AG20443 (cell line): ENCODE results near the gene KCNK1.
A peak's percentile ranks its signal among the peaks of the same experiment; 100 is the strongest.

Source experiments
- DNase-seq: peaks from one replicate; pipeline ENCODE4 v3.0.0; 2012; ENCODE audit warnings: low spot score, mixed read lengths

The KCNK1 gene

DNA sequence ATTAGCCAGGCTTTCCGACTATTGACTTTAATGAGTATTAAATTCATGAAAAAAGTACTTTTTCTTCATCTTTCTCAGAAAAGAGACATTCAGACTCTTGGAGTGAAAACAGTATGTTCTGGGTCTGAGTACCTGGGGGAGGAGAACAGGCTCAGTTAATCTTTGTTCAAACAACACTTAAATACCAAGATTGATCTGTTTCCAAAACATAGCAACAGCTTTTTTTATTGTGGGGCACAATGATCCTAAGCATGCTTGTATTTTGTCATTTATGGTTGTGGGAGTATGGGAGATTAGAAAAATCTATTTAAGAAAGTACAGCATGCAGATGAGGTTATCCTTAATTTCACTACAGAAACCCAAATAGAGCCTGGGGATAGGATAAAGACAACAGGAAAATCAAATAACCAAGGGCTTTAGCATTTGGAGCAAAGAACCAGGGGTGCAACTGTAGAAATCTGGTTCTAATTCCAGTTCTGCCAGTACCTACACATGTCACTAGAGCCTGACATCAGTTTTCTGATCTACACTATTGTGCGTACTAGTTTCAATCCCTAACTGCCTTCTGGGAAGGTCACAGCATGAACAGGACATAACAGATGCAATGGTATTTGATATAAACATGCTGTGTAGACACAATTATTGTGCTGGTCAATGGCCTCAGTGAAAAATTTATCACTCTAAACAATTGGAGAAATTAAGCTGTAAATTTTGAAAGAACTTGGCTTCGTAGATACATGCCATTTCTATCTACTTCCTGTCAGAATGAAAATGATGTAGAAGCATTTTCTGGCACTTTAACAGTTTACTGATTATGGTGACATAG, 91.2 kb downstream of the KCNK1 start:
- DNase-seq: no peak

DNA sequence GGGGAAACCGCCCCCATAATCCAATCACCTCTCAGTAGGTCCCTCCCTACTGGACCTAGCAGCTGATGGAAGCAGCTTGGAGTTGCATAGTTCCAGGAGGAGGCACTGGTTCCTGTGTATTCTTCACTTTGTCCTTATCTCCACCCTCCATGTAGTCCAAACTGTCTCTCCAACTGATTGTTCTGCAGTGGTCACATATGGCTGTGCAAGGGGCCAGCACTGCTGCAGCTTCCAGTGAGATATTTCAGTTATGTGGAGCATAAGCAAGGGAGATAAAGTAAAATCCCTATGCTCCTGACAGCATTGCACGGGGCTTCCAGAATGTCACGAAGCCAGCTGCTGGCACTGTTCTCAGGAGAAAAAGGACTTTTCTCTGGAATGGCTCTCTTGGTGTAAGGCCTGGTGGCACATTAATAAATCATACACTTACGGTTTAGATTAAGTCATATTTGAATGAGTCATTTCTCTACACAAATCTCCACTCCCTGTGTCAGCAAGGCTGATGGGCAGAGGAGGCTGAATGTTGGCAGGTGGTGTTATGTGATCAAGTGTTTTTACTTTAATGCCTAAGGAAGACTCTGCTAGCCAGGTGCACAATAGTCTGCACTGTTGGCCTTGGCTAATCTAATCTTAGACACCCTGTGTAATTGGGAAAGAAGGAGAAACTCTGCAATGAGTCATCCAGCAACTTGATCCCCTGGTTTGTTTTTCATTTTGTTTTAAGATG, 93.4 kb downstream of the KCNK1 start:
- peak; percentile 17 for DNase-seq

DNA sequence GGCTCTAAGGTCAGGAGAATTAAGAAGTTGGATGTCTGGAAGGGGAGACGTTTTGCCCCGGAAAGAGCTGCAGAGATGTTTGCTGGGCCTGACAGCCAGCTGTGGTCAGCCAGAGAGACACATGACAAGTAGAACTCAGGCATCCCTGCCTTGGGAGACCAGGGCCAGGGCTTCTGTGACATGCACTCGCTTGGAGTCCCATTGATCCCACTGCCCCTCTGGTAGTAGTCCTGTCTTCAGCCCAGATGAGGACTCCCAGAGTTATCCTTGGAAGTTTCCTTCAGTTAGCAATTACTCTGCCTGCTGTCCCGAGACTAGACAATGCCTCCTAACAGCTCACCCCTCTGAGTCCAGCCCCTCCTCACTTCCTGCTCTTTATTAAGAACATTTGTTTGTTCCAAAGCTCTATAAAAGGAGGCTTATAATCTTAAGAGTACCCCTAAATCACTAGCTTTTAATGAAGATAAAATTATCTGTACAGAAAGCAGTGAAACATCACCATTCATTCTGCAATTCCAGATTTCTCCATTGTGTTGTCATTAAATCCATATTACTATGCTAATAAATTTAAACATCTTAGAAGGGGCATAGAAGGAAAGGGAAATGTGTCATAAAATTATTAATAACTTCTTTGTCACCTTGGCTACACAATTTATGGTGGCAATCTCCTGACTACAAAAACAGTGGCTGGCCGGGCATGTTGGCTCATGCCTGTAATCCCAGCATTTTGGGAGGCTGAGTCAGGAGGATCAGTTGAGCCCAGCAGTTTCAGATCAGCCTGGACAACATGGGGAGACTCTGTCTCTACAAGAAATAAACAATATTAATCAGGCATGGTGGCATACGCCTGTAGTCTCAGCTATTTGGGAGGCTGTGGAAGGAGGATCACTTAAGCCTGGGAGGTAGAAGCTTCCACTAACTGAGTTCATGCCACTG, 94.2 kb downstream of the KCNK1 start:
- no peak for DNase-seq

DNA sequence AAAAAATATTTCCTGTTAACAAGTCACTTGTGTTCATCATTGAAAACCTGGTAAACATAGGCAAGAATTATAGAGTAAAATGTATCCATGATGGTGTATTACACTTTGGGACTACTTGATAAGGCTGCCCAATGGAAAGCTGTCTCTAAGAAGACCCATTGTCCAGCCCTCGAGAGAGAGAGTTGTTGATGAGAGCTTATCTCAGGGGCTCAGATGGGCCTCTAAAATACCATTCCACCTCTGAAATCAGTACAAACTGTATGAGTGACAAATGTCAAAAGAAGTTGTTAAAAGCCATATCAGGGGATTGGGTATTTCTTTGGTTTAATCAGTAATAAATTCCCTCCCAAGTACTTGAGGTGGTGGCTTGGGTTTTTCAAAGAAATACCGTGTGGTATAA, 96.1 kb downstream of the KCNK1 start:
- no peak for DNase-seq

DNA sequence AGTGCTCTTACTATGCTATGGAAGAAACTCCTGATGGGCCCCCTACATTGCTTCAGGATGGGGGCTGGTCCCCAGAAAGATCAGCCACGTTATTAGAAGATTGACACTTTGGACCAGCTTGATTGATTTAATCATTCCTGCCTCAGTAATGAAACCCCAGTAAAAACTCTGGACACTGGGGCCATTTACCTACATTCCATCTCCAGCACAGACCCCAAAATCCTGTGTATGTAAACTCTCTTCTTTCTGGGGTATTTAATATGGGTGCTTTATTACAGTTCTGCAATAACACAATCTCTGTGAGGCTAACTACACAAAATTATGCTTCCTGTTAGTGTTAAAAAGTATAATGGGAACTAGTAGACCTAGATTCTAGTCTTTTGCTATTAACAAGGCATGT, 96.6 kb downstream of the KCNK1 start:
- no peak for DNase-seq

DNA sequence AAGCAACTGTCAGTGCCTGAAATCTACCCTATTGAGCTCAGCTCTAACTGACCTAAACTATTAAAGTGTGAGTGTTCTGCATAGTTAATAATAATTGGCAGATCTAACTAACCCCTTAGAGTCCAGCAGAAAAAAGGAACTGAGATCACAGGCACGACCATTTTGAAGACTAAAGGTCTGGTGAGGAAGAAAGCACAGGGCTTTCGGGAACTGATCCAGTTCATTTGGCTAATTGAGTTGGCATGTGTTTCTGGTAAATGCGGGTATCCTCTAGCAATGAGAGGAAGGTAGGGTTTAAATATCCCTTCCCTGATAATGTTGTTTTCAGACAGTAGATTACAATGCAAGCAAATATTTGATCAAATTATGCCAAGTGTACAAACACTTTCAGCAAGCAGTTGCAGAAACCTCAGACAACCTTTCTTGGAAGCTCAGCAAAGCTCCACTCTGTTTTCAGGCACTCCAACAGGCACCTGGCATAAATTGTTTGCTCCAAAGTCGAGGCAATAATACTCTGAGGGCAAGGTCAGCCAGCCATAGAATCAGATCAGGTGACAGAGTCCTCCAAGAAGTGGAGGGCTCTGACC, 100.8 kb downstream of the KCNK1 start:
- no peak for DNase-seq

DNA sequence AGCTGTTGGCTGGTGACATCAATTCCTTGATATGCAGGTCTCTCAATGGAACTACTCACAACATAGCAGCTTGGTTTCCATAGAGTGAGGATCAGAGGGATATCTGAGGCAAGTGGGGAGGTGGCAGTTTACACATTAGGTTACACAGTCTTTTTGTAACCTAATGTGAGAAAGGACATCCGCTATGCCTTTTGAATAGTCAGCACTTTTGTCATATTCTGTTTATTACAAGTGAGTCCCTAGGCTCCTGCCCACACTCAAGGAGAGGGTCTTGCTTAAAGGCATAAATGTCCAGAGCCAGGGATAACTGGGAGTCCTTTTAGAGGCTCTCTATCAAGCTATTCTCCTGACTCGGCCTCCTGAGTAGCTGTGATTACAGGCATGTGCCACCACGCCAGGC, 104.2 kb downstream of the KCNK1 start:
- no peak for DNase-seq

DNA sequence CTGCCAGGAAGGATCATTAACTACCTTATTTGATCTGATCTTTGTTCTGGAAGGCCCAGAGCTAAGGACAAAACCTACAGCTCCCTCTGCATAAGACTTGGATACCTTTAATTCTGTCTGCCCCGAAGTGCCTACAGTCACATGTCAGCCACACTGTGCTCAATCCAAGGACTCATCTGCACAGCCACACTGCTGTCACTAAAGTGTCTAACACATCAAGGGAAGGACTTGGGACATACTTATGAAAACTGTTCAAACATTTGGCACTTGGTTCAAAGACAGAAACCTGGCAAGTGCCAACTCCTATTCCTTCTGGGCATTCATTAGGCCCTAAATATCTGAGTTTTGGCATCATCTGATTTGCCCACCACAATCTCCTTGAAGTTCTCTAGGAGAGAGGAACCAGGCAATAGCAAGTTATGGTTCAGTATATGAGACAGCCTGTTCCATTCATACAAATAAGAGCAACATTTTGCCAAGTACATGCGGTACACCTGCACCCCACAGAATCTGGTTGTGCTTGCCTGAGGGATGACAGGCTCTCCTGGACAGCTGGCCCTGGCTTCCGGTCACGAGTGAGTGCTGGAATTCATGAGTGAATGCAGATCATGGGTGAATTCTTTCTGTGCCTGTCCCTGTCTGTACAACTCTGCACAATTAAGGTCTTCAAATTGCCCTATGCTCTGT, 105.9 kb downstream of the KCNK1 start:
- DNase-seq: no peak

DNA sequence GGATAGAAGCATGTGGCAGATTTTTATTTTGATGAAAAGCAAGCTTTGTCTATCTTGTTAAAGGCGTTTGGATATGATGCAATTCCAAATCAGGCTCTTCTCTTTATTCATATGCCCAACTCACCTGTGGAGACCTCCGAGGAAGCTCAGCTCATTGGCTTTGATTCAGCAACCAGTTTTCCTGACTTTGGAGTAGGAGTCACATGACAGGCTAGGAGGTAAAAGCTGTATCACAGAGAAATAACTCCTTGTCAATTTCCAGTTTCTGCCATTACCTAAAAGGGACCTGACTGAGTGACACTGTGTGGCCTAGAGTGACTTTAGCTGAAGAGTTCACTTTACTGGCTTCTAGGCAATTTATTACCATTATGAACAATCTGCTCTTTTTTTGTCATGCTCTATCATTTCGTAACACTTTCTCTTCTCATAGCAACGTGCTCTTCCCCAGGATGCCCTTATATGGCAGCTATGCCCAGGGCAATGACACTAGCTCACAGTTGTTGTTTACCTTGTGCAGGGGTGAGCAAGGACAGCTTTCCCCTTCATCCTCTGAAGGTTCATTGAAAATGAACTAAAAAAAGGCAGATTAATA, 107.2 kb downstream of the KCNK1 start:
- DNase-seq: no peak
